ENCODE measurements around the gene LRBA.

Gene LRBA

GRCh38 chr4:150625033-150625432 lies 390.1 kb downstream of the LRBA start:
- DNase-seq (ENCODE audit: low spot score), result no peak
- in situ Hi-C loops (cut with MboI; ENCODE audit: low pct_unique_long_range_greater_than_20kb, low sequenced_read_pairs, unreplicated experiment), result no loop called here
- TF ChIP-seq CTCF (IDR thresholded peaks at IDR 0.05; ENCODE audit: extremely low read depth, insufficient read depth, missing control alignments), result no peak

- no peak for TF ChIP-seq CTCF (IDR thresholded peaks at IDR 0.05; ENCODE audit: extremely low read depth, insufficient read depth, missing control alignments)
- DNase-seq (ENCODE audit: low spot score), result no peak
- in situ Hi-C loops (cut with MboI; ENCODE audit: low pct_unique_long_range_greater_than_20kb, low sequenced_read_pairs, unreplicated experiment), result no loop called here
Observed at GRCh38 chr4:150624055-150624454, 391.0 kb downstream of the LRBA start.

- no peak for TF ChIP-seq CTCF (IDR thresholded peaks at IDR 0.05; ENCODE audit: extremely low read depth, insufficient read depth, missing control alignments)
- in situ Hi-C loops (cut with MboI; ENCODE audit: low pct_unique_long_range_greater_than_20kb, low sequenced_read_pairs, unreplicated experiment), result no loop called here
- no peak for DNase-seq (ENCODE audit: low spot score)
Observed at GRCh38 chr4:150619042-150619441, 396.0 kb downstream of the LRBA start.

- in situ Hi-C loops (cut with MboI; ENCODE audit: low pct_unique_long_range_greater_than_20kb, low sequenced_read_pairs, unreplicated experiment), result no loop called here
- DNase-seq (ENCODE audit: low spot score), result no peak
- TF ChIP-seq CTCF (IDR thresholded peaks at IDR 0.05; ENCODE audit: extremely low read depth, insufficient read depth, missing control alignments), result no peak
Observed at GRCh38 chr4:150609131-150609530, 406.0 kb downstream of the LRBA start.

- no peak for DNase-seq (ENCODE audit: low spot score)
- no peak for TF ChIP-seq CTCF (IDR thresholded peaks at IDR 0.05; ENCODE audit: extremely low read depth, insufficient read depth, missing control alignments)
- in situ Hi-C loops (cut with MboI; ENCODE audit: low pct_unique_long_range_greater_than_20kb, low sequenced_read_pairs, unreplicated experiment), result no loop called here
Observed at GRCh38 chr4:150600812-150601445, 414.2 kb downstream of the LRBA start.

GRCh38 chr4:150599547-150599946 lies 415.5 kb downstream of the LRBA start:
- no peak for DNase-seq (ENCODE audit: low spot score)
- in situ Hi-C loops (cut with MboI; ENCODE audit: low pct_unique_long_range_greater_than_20kb, low sequenced_read_pairs, unreplicated experiment), result no loop called here

More at GRCh38 chr4:150599547-150599946, 415.5 kb downstream of the LRBA start:
- no peak for TF ChIP-seq CTCF (IDR thresholded peaks at IDR 0.05; ENCODE audit: extremely low read depth, insufficient read depth, missing control alignments)

Measured in GM13977 (cell line).